HG02852 (cell line): ENCODE data around the gene PRPSAP1.
"Not testable (repeated sequence)": the region's sequence is repeated elsewhere in the genome, so short reads cannot be mapped to it uniquely, and the experiment has no call there.

Experiments
- ATAC-seq: cut with Tn5 transposase; IDR thresholded peaks from one replicate; pipeline ENCODE4 v1.9.1; 2021; ENCODE audit warnings: mild to moderate bottlenecking, moderate library complexity; ENCODE audit not compliant: unreplicated experiment

PRPSAP1 gene

DNA sequence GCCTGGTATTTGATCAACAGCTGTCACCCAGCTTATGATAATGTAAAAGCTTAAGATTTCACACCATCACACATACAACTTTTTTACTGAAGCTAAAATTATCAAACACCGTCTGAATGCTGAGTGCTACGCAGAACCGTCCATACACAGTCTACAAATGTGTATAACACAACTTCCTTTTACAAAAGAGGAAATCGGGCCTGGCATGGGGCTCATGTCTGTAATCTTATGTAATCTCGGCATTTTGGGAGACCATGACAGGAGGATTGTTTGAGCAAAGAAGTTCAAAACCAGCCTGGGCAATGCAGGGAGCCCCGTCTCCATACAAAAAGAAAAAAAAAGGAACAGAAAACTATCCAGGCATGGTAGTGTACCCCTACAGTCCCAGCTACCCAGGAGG is 26.0 kb downstream of the PRPSAP1 start:
- no peak for ATAC-seq

DNA sequence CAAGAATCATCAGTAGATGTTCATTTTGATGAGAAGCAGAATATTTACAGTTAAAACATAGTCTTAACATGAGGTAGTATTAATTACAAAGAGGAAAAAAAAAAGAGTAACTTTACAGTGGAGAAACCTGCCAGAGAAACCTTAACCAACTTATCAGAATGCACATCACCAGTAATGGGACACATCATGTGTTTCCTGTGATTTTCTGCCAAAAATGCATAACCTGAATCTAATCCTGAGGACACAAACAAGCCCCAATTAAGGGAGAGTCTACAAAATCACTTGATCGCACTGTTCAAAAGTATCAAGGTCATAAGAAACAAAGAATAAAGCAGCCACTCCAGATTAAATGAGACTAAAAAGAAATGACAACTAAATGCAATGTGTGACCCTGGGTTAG is 27.4 kb downstream of the PRPSAP1 start:
- ATAC-seq = no peak

DNA sequence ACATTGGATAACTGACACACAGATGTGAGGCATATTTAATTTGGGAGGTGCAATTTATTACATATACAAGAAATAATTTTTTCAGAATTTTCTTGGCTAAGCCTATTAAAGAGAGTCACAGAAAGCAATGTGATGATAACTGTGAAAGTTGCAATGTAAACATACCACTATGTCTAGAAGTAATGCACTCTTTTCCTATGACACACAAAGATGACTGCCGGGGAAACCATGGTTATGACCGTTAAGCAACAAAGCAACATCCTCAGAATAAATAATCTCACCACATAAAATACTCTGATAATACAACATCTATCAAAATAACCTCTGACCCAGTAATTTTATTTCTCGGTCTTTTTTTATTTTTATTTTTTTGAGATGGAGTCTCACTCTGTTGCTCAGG is 35.1 kb downstream of the PRPSAP1 start:
- ATAC-seq = no peak

DNA sequence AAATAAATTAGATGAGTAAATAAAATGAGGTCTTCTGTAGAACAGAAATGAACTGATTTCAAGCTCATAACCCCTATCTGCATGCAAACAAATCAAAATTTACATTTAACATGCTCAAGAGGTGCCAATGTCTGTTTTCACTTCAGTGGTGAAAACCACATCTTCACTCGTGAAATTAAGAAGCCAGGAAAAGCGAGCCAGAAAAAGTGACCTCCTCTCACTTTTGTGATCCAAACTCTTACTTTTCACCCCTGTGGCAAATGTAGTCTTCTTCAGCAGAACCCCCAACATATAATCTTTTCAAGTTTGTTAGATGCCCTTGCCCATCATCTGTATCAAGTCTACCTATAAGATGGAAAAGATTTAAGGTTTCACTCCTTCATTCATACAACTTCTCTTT is 36.2 kb downstream of the PRPSAP1 start:
- ATAC-seq = no peak

- ATAC-seq = no peak
These were observed 39.1 kb downstream of the PRPSAP1 start for GRCh38 chr17:76314392-76315227.

- ATAC-seq = no peak
These were observed 41.0 kb downstream of the PRPSAP1 start for GRCh38 chr17:76312735-76313134.

- no peak for ATAC-seq
These were observed 44.3 kb downstream of the PRPSAP1 start for GRCh38 chr17:76309461-76309860.

DNA sequence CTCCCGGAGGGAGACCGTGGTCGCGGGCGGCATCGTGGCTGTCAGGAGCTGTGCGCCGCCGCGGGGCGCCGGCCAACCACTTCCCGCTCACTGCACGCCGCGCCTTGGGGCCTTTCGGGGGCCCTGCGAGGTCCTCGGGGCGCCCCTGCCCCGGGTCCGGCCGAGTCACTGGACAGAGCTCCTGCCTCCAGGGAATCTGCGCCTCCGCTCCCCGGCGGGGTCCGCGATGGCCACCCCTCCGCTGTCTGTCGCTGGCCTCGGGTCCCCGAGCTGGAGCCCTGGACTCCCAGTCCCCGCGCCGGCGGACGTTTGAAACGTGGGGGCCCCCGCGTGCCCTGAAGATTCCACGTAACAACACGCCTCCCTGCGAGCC is 45.8 kb downstream of the PRPSAP1 start, which contains the start of gene QRICH2:
Gene QRICH2, minus strand, starts transcription at position 311 of the 373 bp plus-strand sequence. Its CDS starts 278 bp downstream, at position 33.
- no peak for ATAC-seq

GRCh38 chr17:76307299-76307965 is 46.3 kb downstream of the PRPSAP1 start:
- no peak for ATAC-seq

- ATAC-seq = not testable (repeated sequence)
These were observed 48.6 kb downstream of the PRPSAP1 start for GRCh38 chr17:76305135-76305454.

GRCh38 chr17:76304226-76305134 is 49.2 kb downstream of the PRPSAP1 start:
- ATAC-seq = no peak

DNA sequence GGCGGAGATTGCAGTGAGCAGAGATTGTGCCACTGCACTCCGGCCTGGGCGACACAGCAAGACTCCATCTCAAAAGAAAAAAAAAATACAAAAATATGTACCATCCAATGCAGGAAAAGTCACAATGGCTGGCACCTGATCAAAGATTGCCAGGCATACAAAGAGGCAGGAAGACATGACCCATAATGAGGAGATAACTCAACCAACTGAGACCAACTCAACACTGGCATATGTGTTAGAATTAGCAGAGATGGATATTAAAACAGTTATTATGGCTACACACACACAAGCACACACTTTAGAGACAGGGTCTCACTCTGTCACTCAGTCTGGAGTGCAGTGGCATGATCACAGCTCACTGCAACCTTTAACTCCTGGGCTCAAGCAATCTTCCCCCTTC is 56.3 kb downstream of the PRPSAP1 start:
- no peak for ATAC-seq

DNA sequence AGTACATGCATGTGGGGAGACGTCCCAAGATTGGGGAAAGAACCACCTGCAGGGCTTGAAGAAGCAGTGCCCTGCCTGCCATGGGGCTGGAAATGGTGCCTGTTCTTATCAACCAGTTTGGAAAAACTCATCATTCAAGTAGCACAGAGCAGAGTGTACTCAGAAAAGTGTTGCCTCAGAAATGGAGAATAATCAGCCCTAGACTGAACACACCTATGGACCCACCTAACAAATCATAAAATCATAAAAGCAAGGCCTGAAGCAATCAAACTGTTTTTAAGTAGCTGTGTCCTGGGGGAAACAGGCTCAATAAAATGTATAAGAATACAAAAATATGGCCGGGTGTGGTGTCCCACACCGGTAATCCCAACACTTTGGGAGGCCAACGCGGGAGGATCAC is 56.8 kb downstream of the PRPSAP1 start:
- no peak for ATAC-seq

DNA sequence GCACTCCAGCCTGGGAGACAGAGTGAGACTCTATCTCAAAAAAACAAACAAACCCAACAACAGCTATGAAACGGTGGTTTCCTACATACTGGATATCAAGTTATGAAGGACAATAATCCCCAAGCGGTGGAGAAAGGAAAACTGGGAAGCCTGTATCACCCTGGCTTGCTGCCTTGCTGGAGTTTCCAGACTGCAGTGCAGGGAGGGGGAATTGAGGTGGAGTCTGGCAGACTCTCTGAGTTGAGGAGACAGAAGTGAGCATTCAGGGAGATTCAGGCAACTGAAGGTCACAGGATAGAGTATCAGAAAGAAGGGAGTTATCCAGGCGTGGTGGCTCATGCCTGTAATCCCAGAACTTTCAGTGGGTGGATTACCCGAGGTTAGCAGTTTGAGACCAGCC is 57.5 kb downstream of the PRPSAP1 start:
- ATAC-seq = no peak

DNA sequence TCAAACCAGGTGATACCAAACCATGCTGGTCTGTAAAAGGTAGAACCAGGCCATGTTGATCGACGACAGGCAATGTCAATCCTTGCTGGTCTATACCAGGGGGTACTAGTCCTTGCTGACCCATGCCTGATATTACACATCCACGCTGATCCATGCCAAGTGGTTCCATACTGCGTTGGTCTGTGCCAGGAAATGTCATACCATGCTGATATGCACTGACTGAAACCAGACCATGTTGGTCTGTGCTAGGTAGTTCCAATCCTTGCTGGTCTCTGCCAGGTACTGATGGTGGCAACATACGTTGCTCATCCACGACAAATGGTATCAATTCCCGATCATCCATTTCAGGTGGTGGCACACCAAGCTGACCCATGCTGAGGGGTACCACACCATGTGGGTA is 60.6 kb downstream of the PRPSAP1 start:
- ATAC-seq = no peak

- ATAC-seq = no peak
These were observed 61.1 kb downstream of the PRPSAP1 start for GRCh38 chr17:76292567-76292966.

GRCh38 chr17:76281573-76282371 is 71.9 kb downstream of the PRPSAP1 start:
- ATAC-seq = no peak

DNA sequence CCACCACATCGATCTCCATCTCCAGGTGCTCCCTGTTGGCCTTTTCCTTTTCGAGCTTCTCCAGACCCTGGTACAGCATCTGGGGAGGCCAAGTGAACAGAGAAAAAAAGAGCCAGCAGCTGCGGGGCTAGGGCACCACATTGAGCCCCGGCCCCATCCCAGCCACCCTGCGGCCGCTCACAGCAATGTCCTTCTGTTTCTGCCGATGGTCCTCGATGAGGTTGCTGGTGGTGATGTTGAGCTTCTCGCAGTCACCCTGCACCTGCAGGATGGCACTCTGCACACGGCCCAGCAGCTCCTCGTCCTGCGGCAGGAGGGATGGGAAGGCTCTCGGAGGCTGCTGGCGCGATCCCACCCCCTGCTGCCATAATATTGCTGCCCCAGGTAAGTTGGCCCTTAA is 73.1 kb downstream of the PRPSAP1 start:
- ATAC-seq = no peak

DNA sequence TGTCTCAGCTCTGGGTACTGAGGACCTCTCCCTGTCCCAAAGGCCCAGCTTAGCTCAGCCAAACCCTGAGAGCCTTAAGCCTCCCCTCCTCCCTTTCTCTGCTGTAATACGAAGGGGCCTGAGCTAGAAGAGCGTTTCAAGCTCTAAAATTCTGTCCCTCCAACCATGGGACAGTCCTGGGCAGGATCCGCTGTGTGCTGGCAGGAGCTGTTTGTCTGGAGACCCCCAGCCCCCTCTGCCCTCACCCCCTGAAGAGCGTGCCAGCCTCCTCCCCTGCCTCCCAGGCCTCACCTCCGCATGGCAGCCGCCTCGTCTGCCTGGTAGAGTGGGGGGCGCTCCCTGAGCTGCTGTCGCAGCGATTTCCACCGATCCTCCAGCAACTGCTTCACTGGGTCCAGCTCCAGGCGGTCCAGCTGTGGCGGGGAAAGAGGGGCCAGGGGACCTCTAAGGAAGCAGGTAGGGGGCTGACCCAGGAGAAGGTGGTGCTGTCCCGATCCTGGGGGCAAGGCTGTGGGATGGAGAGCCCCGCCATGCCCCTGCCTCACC is 73.9 kb downstream of the PRPSAP1 start:
- ATAC-seq = no peak

DNA sequence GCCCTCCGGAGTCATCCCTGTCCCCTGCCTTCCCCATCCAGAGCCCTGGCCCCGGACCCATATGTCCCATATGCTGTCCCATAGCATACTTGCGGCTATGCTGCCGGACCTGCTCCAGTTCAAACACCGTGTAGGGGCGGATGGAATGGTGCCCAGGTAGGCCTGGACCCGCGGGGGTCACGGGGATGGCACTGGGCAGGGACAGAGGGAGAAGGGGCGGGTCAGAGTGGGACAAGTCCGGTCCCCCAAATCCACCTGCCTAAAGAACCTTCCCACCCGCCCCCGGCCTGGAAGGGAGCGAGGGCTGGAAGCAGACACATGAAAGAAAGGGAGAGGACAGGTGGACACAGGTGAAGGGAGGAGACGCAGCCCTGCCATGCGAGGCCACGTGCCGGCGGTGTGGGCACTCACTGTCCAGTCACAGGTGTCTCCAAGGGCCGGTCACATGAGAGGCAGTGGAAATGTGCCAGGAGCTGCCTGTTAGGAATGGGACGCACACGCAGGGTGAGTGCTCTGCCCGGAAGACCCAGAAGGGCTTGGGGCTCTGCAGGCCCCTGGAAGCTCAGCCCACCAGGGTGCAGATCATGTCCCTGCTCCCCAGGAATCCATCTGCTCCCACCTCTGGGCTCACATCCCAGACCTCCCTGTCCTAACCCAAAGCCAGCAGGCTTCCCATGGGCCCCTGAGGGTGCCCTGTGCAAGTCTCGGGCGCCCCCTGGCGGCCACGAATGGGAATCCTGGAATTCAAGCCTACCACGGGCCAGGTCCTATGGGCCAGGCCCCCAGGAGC is 74.6 kb downstream of the PRPSAP1 start:
- no peak for ATAC-seq
